Activated CD8-positive, alpha-beta T cell treated with anti-CD3 and anti-CD28 coated beads for 36 hours (primary cell): ENCODE data around the gene ZNF74. TPM values are rescaled to one million over a fixed set of nuclear protein-coding genes. Genes with fewer than 3 reads are reported as not detected.
"Not testable (repeated sequence)": the region's sequence is repeated elsewhere in the genome, so short reads cannot be mapped to it uniquely, and the experiment has no call there.

Experiments
- ATAC-seq: fragments of 200-7000 bp; cut with Tn5 transposase; one replicate; pipeline ENCODE4 v1.10.0; 2021; ENCODE audit warnings: mild to moderate bottlenecking, moderate library complexity
- CTCF ChIA-PET: fragments of 350-600 bp; sonication (Branson Sonifier 250); formaldehyde crosslinking; loops from one replicate; lab custom pipeline; 2021; ENCODE audit warnings: antibody characterized with exemption; lab: Charles Lee
- POLR2A ChIA-PET: fragments of 350-600 bp; sonication (Branson Sonifier 250); formaldehyde crosslinking; loops from one replicate; lab custom pipeline; 2021; ENCODE audit warnings: antibody characterized with exemption; lab: Charles Lee
- DNase-seq: peaks from one replicate; pipeline ENCODE4 v3.0.0-alpha.2; 2020
- H3K27ac Mint-ChIP-seq: one replicate; pipeline ENCODE4 v1.8.0; 2021; ENCODE audit warnings: mild to moderate bottlenecking, mixed read lengths
- H3K27me3 Mint-ChIP-seq: one replicate; pipeline ENCODE4 v1.8.0; 2021; ENCODE audit warnings: mixed read lengths
- H3K36me3 Mint-ChIP-seq: one replicate; pipeline ENCODE4 v1.8.0; 2021; ENCODE audit warnings: low read depth, mixed read lengths
- H3K4me1 Mint-ChIP-seq: one replicate; pipeline ENCODE4 v1.8.0; 2021; ENCODE audit warnings: low read depth, mixed read lengths
- H3K4me3 Mint-ChIP-seq: one replicate; pipeline ENCODE4 v1.8.0; 2021; ENCODE audit warnings: mild to moderate bottlenecking, moderate library complexity, mixed read lengths
- H3K9me3 Mint-ChIP-seq: one replicate; pipeline ENCODE4 v1.8.0; 2021; ENCODE audit warnings: mixed read lengths
- intact Hi-C: fragments of 100-400 bp; cut with micrococcal nuclease; formaldehyde crosslinking; loops from one replicate; pipeline ENCODE4 v1.10.0; 2022
- total RNA-seq, 2 experiments: library from RNA; stranded (reverse); gene quantifications; one replicate each; pipeline ENCODE4 v1.2.3, GENCODE V29; 2021

ZNF74 gene
- total RNA-seq, 2 experiments from 2014 or later, result 11.8 to 13.4 TPM

DNA sequence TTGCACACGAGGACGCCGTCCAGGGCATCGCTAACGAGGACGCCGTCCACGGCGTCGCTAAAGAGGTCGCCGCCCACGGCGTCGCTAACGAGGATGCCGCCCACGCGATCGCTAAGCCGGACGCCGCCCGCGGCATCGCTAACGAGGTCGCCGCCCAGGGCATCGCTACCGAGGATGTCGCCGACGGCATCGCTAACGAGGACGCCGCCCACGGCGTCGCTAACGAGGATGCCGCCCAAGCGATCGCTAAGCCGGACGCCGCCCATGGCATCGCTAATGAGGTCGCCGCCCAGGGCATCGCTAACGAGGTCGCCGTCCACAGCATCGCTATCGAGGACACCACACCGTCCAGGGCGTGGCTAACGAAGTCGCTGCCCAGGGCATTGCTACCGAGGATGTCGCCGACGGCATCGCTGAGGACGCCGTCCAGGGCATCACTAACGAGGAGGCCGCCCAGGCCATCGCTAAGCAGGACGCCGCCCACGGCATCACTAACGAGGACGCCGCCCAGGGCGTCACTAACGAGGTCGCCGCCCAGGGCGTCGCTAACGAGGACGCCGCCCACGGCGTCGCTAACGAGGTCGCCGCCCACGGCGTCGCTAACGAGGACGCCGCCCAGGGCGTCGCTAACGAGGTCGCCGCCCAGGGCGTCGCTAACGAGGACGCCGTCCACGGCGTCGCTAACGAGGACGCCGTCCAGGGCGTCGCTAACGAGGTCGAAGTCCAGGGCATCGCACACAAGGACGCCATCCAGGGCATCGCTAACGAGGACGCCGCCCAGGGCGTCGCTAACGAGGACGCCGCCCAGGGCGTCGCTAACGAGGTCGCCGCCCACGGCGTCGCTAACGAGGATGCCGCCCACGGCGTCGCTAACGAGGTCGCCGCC lies 32.8 kb upstream of the ZNF74 start:
- H3K9me3 Mint-ChIP-seq, H3K36me3 Mint-ChIP-seq, H3K4me3 Mint-ChIP-seq, CTCF ChIA-PET, ATAC-seq, H3K27me3 Mint-ChIP-seq, POLR2A ChIA-PET, intact Hi-C loops, H3K27ac Mint-ChIP-seq, DNase-seq: not testable (repeated sequence)
- peaks cover 13% of the 10 kb centered on the region for H3K4me1 Mint-ChIP-seq

DNA sequence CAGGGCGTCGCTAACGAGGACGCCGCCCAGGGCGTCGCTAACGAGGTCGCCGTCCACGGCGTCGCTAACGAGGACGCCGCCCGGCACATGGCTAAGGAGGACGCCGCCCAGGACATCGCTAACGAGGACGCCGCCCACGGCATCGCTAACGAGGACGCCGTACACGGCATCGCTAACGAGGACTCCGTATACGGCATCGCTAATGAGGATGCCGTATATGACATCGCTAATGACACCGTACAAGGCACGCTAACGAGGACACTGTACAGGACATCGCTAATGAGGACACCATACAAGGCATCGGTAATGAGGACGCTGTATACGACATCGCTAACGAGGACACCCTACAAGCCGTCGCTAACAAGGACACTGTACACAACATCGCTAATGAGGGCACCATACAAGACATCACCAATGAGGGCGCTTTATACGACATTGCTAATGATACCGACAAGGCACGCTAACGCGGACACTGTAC lies 32.2 kb upstream of the ZNF74 start:
- H3K9me3 Mint-ChIP-seq, CTCF ChIA-PET, H3K27me3 Mint-ChIP-seq, H3K36me3 Mint-ChIP-seq, DNase-seq, H3K4me3 Mint-ChIP-seq, ATAC-seq, intact Hi-C loops, H3K27ac Mint-ChIP-seq, POLR2A ChIA-PET: not testable (repeated sequence)
- H3K4me1 Mint-ChIP-seq, result peaks cover 13% of the 10 kb centered on the region

DNA sequence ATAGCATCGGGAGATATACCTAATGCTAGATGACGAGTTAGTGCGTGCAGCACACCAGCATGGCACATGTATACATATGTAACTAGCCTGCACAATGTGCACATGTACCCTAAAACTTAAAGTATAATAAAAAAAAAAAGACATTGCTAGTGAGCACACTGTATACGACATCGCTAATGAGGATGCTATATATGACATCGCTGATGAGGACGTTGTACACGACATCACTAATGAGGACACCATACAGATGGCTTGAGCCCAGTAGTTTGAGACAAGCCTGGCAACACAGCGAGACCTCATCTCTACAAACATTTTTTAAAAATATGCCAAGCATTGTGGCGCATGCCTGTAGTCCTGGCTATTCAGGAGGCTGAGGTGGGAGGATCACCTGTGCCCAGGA lies 31.5 kb upstream of the ZNF74 start:
- H3K36me3 Mint-ChIP-seq, POLR2A ChIA-PET, DNase-seq, H3K27ac Mint-ChIP-seq, CTCF ChIA-PET, H3K4me3 Mint-ChIP-seq, H3K27me3 Mint-ChIP-seq, intact Hi-C loops, H3K9me3 Mint-ChIP-seq, ATAC-seq: not testable (repeated sequence)
- H3K4me1 Mint-ChIP-seq, result peaks cover 13% of the 10 kb centered on the region

DNA sequence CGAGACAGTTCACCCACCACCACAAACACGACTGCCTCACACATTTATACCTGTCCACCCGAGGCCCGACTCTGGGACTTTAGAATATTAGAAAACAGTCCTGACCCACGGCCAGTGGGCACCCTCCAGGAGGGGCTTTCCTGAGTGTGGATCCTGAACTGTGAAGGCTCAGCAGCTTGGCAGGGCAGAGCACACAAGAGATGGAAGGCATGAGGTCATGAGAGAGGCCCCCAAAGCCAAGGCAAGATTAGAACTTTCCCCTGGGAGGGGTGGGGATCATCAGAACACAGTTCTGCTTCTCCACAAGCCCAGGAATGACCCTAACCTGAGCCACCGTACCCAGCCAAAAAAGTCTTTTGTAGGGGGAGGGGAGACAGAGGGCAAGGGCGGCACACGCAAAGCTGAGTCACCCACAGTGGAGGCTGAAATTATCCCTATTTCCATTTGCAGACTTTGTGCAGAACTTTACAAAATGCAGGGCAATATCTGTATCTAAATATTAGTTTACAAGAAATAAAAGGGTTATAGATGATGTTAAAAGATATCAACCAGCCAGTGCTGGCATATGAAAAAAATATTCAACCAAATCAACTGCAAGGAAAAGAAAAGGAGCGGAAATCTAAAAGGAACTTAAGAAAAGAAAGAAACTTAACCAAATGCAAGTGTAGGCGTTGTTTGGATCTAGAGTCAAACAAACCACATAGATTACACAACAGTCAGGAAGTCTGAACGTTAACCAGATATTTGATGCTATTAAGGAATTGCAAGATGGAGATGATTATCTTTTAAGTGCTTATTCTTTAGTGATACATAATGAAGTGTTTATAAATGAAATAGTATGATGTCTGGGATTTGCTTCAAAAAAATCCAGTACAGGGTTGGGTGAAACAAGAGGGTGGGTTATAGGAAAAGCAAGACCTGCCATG lies 29.4 kb upstream of the ZNF74 start:
- H3K36me3 Mint-ChIP-seq, POLR2A ChIA-PET, H3K27me3 Mint-ChIP-seq, DNase-seq, CTCF ChIA-PET, intact Hi-C loops, H3K9me3 Mint-ChIP-seq, H3K4me3 Mint-ChIP-seq, H3K27ac Mint-ChIP-seq: not testable (repeated sequence)
- H3K4me1 Mint-ChIP-seq, result peaks cover 13% of the 10 kb centered on the region
- peak; percentile 42 for ATAC-seq

DNA sequence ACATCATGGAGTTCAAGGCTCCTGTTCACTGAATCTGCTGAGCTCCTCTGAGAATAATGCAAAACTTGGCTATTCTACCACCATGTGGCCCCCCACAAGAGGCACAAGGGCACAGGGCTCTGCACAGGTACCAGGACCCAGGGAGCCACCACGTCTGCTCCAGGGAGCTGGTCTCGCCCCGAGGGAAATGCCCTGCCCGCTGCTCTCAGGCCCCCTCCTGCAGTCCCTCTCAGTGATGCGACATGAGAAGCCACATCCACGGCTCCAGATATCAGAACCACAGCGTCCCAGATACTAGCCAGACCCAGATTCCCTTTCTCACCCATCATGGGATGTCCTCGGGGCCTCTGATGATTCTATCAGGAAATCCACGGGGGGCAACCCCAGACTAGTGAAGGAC lies 27.1 kb upstream of the ZNF74 start:
- CTCF ChIA-PET, POLR2A ChIA-PET: not testable (repeated sequence)

DNA sequence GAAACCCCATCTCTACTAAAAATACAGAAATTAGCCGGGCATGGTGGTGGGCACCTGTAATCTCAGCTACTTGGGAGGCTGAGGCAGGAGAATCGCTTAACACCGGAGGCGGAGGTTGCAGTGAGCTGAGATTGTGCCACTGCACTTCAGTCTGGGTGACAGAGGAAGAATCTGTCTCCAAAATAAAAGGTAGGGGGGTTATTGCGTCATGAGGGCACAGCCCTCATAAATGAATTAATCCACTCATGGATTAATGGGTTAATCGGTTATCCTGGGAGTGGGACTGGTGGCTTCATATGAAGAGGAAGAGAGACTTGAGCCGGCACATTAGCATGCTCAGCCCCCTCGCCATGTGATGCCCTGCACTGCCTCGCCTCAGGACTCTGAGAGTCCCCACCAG lies 25.1 kb upstream of the ZNF74 start:
- peaks cover 10% of the 10 kb centered on the region for H3K4me1 Mint-ChIP-seq
- DNase-seq, CTCF ChIA-PET, H3K27me3 Mint-ChIP-seq, POLR2A ChIA-PET, ATAC-seq, H3K4me3 Mint-ChIP-seq, H3K27ac Mint-ChIP-seq, intact Hi-C loops, H3K9me3 Mint-ChIP-seq, H3K36me3 Mint-ChIP-seq: not testable (repeated sequence)

More for the DNA sequence above, 27.1 kb upstream of the ZNF74 start:
- H3K9me3 Mint-ChIP-seq, H3K27ac Mint-ChIP-seq, intact Hi-C loops, ATAC-seq, H3K4me3 Mint-ChIP-seq, DNase-seq, H3K36me3 Mint-ChIP-seq, H3K27me3 Mint-ChIP-seq: not testable (repeated sequence)
- H3K4me1 Mint-ChIP-seq, result peaks cover 15% of the 10 kb centered on the region

DNA sequence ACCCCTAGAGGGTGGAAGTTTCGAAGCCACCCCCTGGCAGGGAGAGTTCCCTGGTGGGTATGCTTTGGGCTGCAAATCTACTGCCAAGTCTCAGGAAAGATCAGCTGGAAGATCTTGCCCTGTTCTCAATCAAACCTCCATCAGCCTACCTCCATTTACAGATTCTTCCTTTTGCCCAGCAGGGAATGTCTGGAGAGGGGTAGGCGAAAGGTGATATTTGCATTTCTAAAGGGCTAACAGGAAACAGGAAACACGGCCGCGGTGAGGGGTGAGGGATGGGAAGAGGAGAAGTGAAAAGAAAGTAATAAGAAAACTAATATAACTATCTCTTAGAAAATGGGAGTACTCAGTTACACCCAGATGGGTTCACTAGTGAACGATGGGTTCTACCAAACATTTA lies 22.3 kb upstream of the ZNF74 start:
- H3K4me1 Mint-ChIP-seq, H3K27me3 Mint-ChIP-seq, H3K9me3 Mint-ChIP-seq, ATAC-seq, intact Hi-C loops, DNase-seq, POLR2A ChIA-PET, H3K27ac Mint-ChIP-seq, H3K36me3 Mint-ChIP-seq, H3K4me3 Mint-ChIP-seq, CTCF ChIA-PET: not testable (repeated sequence)

DNA sequence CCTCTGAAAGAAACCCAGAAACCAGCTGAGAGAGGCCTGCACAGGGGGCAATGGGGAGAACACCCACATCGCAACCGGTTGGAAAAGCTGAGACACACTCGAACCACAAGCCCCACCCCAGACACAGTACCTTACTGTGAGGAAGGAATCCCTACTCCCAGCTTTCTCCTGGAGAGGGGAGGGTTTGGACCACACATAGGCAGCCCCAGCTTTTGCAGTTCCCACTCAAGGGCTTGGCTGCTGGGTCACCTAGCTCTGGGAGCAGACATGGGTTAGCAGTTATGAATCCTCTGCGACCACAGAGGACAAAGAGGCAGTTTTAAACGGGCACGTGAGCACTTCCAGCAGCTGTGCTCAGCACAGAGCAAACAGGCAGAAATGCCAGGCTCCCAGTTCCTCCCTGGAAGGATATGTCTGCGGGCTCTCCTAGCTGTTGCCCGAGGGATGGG lies 21.5 kb upstream of the ZNF74 start:
- H3K9me3 Mint-ChIP-seq, H3K27me3 Mint-ChIP-seq, H3K36me3 Mint-ChIP-seq, CTCF ChIA-PET, POLR2A ChIA-PET, H3K27ac Mint-ChIP-seq, H3K4me3 Mint-ChIP-seq, H3K4me1 Mint-ChIP-seq, intact Hi-C loops: not testable (repeated sequence)
- DNase-seq (peak; percentile 54), ATAC-seq (peak; percentile 72)

DNA sequence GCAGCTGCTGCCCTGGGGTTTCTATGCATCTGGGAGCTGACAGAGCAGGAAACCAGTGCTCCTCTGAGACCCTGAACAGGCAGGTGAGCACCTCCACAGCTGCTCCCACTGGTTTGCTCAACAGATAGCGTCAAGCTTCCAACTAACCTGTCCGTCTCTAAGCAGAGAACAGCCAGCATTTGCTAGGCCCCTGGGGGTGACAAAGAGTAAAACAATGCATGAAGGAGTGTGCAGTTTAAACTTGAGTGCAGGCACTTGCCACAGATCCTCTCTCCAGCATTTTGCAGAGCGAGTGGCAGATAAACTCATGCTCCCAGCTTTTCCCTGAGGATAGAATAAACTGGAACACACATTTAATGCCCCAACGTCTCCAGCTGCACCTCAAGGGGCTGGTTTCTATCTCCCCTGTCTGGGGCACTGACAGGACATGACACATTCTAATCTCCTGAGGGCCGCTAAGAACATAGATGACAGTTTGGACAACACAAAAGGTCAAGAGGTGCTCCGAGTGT lies 20.7 kb upstream of the ZNF74 start:
- H3K36me3 Mint-ChIP-seq, H3K4me1 Mint-ChIP-seq, H3K27ac Mint-ChIP-seq, H3K4me3 Mint-ChIP-seq, intact Hi-C loops, H3K27me3 Mint-ChIP-seq, ATAC-seq, CTCF ChIA-PET, DNase-seq, H3K9me3 Mint-ChIP-seq, POLR2A ChIA-PET: not testable (repeated sequence)

DNA sequence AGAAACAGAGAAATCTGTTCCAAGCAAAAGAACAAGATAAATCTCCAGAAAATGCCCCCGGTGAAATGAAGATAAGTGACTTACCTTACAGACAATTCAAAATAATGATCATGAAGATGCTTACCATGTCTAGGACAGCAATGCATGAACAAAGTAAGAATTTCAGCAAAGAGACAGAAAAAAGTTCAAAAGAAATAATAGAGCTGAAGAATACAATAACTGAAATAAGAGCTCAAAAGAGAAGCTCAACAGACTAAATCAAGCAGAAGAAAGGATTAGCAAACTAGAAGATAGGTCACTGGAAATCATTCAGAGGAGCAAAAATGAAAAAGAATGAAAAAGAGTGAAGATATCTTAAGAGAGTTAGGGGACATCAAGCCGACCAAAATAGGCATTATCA lies 19.8 kb upstream of the ZNF74 start:
- POLR2A ChIA-PET, CTCF ChIA-PET, H3K36me3 Mint-ChIP-seq, H3K4me1 Mint-ChIP-seq, H3K27ac Mint-ChIP-seq, H3K9me3 Mint-ChIP-seq, DNase-seq, H3K27me3 Mint-ChIP-seq, H3K4me3 Mint-ChIP-seq, ATAC-seq, intact Hi-C loops: not testable (repeated sequence)

DNA sequence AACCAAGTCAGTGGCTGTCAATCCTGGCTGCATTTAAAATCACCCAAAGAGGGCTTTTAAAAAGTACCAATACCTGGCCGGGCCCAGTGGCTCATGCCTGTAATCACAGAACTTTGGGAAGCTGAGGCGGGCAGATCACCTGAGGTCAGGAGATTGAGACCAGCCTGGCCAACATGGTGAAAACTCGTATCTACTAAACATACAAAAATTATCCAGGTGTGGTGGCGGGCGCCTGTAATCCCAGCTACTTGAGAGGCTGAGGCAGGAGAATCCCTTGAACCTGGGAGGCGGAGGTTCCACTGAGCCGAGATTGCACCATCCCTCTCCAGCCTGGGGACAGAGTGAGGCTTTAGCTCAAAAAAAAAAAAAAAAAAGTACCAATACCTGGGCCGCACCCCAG lies 17.7 kb upstream of the ZNF74 start:
- H3K36me3 Mint-ChIP-seq, CTCF ChIA-PET, H3K27ac Mint-ChIP-seq, H3K4me3 Mint-ChIP-seq, POLR2A ChIA-PET, DNase-seq, H3K9me3 Mint-ChIP-seq, H3K27me3 Mint-ChIP-seq, H3K4me1 Mint-ChIP-seq, intact Hi-C loops, ATAC-seq: not testable (repeated sequence)
